Spinal cord (tissue), 10 donors: Measurements from ENCODE around the gene HSD11B1L. TPM values are rescaled to one million over a fixed set of nuclear protein-coding genes. Genes with fewer than 3 reads are reported as not detected.

Experiments
- DNase-seq, 6 donors: peaks; one replicate each; pipeline versions ENCODE4 v3.0.0 to v3.0.0-alpha.2; 2013 to 2015; ENCODE audit warnings: low spot score in 6 of 6, low read depth in 4 of 6
- H3K27ac ChIP-seq: one replicate; pipeline ENCODE4 v1.5.1; 2013; ENCODE audit warnings: low read depth, low read length, control low read depth
- H3K27me3 ChIP-seq: one replicate; pipeline ENCODE4 v1.6.1; 2013; ENCODE audit warnings: low read length; ENCODE audit not compliant: control insufficient read depth, insufficient read depth
- H3K36me3 ChIP-seq: one replicate; pipeline ENCODE4 v1.6.1; 2013; ENCODE audit warnings: low read length; ENCODE audit not compliant: control insufficient read depth, insufficient read depth
- H3K4me1 ChIP-seq: one replicate; pipeline ENCODE4 v1.6.1; 2013; ENCODE audit warnings: low read length; ENCODE audit not compliant: control insufficient read depth, insufficient read depth
- H3K4me3 ChIP-seq: one replicate; pipeline ENCODE4 v1.5.1; 2013; ENCODE audit warnings: low read depth, low read length, control low read depth
- H3K9me3 ChIP-seq: one replicate; pipeline ENCODE4 v1.6.1; 2013; ENCODE audit warnings: low read length; ENCODE audit not compliant: control insufficient read depth, insufficient read depth
- WGBS: methylation state at CpG from one replicate; pipeline ENCODE4 v1.1.5; 2013; ENCODE audit warnings: missing lambda C conversion rate; ENCODE audit not compliant: insufficient coverage; 5-methylcytosine and 5-hydroxymethylcytosine counted together
- polyA plus RNA-seq, 2 donors: library from polyadenylated mRNA; unstranded; fragments of 120-200 nt; gene quantifications; one replicate each; pipeline ENCODE4 v1.2.1, GENCODE V29; 2013; ENCODE audit not compliant: insufficient read length in 2 of 2
- total RNA-seq, 2 donors: library from RNA; depleted of rRNA in 1 of 2; stranded (reverse); fragments of 120-200 nt in 1 of 2; fragments of >200 nt in 1 of 2; gene quantifications; one replicate each; pipeline versions ENCODE4 v1.2.3 to v1.2.4, GENCODE V29; 2013 to 2014
- donor health status: healthy.

Gene HSD11B1L
- total and polyA plus RNA-seq, 4 donors, result 27.7 to 71.1 (median 47.8) TPM

DNA sequence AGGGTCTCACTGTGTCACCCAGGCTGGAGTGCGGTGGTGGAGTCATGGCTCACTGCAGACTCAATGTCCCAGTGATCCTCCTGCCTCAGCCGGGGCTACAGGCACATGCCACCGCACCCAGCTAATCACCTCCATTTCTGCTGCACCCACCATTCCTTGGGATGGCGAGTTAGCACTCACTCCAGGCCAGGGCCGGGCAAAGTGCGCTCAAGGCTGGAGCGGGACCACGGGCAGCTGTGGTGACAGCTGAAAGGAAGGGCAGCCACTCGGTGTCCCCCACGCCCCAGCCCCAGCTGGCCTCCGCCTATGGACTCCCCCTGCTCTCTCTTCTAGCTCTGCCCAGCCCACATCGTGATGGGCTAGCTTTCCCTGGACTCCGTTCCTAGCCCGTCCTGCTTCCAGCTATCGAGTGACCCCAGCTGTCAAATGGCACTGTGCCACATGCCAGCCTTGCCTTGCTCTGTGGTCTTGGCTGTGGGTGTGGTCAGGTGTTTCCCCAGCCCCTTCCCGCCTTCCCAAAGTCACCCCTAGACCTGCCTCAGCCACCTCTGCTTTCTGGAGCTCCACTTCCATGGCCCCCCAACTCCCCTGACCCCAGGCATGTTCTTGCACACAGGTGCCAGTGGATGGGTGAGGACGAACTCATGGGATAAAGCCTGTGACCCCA, 4.6 kb upstream of the HSD11B1L start:
- no peak for DNase-seq
- no peak overlapping the region for H3K4me3 ChIP-seq
- H3K27me3 ChIP-seq, result no peaks in the 10 kb centered on the region
- WGBS, result 82% methylated on average over 15 of the region's 17 CpGs
- peaks cover 59% of the 10 kb centered on the region for H3K36me3 ChIP-seq
- no peaks in the 10 kb centered on the region for H3K9me3 ChIP-seq
- H3K27ac ChIP-seq, result no peak overlapping the region
- peaks cover 17% of the 10 kb centered on the region for H3K4me1 ChIP-seq

DNA sequence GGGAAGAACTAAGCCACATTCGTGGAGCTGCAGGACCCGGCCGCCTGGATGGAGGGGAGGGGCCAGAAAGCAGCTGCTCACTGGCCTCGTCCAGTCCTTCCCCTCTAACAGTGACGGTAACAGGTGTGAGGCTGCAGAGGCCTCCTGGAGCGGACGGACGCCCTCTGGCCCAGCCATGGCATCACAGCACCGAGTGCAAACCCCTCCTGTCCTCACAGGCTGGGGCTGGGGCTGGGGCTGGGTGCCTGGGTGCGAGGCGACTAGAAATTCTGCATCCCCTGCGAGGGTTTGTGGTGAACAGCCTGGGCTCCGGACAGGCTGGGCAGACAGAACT, 4.1 kb upstream of the HSD11B1L start:
- Histone ChIP-seq H3K9me3 (no peaks in the 10 kb centered on the region), H3K36me3 (peaks cover 54% of the 10 kb centered on the region), H3K4me1 (peaks cover 21% of the 10 kb centered on the region), H3K27ac (no peak overlapping the region), H3K4me3 (no peak overlapping the region), H3K27me3 (no peaks in the 10 kb centered on the region)
- no peak for DNase-seq
- whole genome bisulfite sequencing, result 84% methylated on average over 11 of the region's 13 CpGs

DNA sequence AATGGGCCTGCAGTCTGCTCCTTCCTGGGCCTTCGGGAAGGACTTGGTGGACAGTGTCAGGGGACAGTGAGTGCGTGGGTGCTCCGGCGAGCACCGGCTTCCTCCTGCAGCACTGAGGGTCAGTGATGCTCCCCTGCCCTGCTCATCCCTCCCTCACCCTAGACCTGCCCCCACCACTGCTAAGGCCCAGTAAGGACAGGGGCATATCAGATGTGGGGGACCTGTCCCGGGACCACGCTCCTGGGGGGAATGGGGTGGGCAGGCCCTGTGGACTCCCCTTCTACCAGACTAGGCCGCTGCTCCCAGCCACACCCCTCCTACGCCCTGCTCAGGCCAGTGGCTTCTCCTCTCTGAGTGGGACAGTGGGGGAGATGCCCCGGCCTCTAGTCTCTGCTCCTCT, 3.7 kb upstream of the HSD11B1L start:
- Histone ChIP-seq H3K4me1 (peaks cover 25% of the 10 kb centered on the region), H3K4me3 (no peak overlapping the region), H3K9me3 (no peaks in the 10 kb centered on the region), H3K36me3 (peaks cover 50% of the 10 kb centered on the region), H3K27ac (no peak overlapping the region), H3K27me3 (no peaks in the 10 kb centered on the region)
- 99% methylated on average over 9 of the region's 10 CpGs for WGBS
- no peak for DNase-seq

DNA sequence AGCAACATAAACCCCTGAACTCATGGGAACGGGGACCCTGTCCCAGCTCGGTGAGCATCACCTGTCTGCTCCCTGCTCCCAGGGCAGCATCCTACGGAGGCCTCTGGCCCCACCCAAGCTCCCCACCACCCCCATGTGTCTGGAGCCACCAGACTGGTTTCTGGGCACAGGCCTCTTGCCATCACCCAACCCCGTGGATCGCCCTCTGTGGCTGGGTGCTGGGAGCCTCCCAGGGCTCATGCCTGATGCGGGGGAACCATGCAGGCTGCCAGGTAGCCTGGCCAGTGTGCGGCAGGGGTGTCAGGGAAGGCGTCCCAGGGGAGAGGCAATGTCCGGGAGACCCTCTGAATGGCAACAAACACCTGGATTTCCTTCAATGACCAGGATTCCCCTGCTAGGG, 3.2 kb upstream of the HSD11B1L start:
- H3K36me3 ChIP-seq, result peaks cover 49% of the 10 kb centered on the region
- WGBS, result 91% methylated on average over 9 of the region's 9 CpGs
- H3K27me3 ChIP-seq, result no peaks in the 10 kb centered on the region
- H3K9me3 ChIP-seq, result no peaks in the 10 kb centered on the region
- DNase-seq, result no peak
- H3K27ac ChIP-seq, result no peak overlapping the region
- peaks cover 29% of the 10 kb centered on the region for H3K4me1 ChIP-seq
- H3K4me3 ChIP-seq, result no peak overlapping the region

DNA sequence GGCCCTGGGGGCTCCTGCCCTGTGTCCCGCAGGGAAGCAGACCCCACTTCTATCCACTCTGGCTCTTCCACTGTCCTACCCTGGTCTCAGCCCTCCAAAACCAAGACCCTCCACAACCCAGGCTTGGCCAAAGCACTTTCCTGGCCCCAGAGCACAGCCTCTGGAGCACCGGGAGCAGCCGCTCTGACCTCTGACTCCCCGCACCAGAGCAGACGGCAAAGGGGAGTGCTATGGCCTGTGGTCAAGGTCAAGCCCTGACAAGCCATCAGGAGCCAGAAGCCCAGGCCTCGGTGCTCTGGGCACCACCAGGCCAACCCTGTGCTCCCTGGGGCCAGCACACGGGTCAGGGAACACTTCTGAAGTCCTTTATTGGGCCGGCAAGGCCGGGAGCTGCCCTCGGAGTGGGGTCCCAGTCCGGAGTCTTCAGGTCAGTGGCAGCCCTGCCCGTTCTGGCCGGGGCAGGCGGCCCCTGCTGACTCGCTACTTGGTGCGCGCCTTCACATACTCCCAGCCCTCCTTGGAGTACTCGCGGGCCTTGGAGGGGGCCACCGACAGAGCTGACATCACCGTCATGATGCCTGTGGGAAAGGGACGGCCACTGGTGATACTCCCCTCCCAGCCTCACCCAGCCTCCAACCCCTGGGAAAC, 2.6 kb upstream of the HSD11B1L start:
- DNase-seq, result no peak
- 89% methylated on average over 19 of the region's 22 CpGs for WGBS
- no peaks in the 10 kb centered on the region for H3K27me3 ChIP-seq
- H3K9me3 ChIP-seq, result no peaks in the 10 kb centered on the region
- H3K4me1 ChIP-seq, result peaks cover 29% of the 10 kb centered on the region
- no peak overlapping the region for H3K27ac ChIP-seq
- H3K36me3 ChIP-seq, result peaks cover 46% of the 10 kb centered on the region
- no peak overlapping the region for H3K4me3 ChIP-seq

DNA sequence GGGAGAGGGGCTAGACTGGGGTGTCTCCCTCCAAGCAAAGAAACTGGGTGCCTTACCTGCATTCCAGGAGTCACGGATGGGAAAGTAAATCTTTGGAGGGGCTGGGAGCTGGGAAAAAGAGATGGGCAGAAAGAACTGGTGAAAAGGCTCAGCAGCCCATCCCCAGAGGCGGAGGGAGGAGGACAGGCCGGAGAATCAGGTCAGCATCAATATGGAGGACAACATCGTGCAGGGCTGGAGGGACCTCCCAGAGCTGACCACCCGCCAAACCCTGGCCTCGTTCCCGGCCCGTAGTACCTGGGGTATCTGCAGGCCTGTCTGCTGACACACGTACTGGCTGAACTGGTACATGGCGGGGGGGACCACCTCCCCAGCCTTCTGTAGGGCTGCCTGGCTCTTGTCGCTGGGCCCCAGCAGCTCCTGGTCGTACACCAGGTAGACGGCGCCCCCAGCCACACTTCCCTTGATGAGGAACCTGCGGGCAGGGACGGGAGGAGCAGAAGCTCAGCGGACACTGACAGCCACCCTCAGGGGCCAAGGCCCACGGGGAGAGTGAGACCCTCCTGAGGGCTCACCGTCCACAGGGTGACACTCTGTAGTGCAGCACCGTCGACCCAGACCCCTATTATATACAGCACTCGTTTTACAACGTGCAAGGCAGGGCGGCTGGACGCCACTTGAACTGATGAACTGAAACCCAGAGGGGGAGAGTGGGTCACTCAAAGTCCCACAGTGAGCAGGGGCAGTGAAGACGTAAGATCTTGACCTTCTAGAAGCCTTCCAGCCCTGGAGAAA, 1.3 kb upstream of the HSD11B1L start:
- Histone ChIP-seq H3K4me1 (peaks cover 29% of the 10 kb centered on the region), H3K36me3 (peaks cover 41% of the 10 kb centered on the region), H3K9me3 (no peaks in the 10 kb centered on the region), H3K27me3 (no peaks in the 10 kb centered on the region), H3K4me3 (peak overlapping the region; percentile 99), H3K27ac (peak overlapping the region; percentile 97)
- WGBS, result 29% methylated on average over 23 of the region's 26 CpGs
- DNase-seq, result no peak

DNA sequence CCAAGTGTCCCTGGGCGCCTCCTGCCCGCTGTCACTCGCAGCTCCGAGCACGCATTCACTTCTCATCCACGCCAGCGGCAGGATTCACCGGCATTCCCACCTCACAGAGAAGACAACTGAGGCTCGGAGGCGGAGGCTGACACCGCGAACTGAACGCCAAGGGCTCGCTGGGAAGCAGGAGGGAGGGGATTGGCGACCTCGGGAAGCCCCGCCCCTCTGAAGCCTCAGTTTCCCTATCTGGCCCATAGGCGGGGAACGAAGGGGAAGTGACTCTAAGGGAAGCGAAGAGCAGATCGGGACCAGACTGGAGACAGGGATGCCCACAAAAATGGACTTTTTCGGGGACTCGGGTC, 767 bp upstream of the HSD11B1L start:
- no peak for DNase-seq

DNA sequence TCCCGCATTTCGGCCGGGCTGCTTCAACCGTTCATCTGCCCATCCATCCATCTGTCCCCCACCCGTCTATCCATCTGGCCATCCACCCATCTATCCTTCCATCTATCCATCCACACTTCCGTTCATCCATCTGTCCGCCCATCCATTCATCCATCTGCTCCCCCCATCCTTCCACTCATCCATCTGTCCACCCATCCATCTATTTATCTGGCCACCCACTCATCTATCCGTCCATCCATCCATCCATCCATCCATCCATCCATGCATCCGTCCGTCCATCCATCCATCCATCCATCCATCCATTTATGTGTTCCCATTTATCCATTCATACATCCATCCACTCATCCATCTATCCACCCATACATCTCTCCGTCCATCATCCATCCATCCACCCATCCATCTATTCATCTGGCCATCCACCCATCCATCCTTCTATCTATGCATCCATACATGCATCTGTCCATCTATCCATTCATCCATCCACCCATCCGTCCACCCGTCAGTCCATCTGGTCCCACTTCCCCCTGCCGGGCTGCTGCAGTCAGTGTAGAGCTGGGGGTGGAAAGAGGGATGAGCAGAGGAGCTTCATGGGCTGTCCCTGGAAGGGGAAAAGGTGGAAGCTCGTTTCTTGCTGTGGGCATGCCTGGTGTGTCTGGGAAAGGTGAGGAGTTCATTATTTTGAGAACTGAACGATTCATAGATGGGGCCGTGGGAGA, 722 bp downstream of the HSD11B1L start:
- H3K27ac ChIP-seq, result peak overlapping the region; percentile 61
- H3K4me3 ChIP-seq, result peak overlapping the region; percentile 99
- no peaks in the 10 kb centered on the region for H3K27me3 ChIP-seq
- WGBS, result 48% methylated on average over 14 of the region's 17 CpGs
- peaks cover 31% of the 10 kb centered on the region for H3K36me3 ChIP-seq
- peaks cover 32% of the 10 kb centered on the region for H3K4me1 ChIP-seq
- H3K9me3 ChIP-seq, result no peaks in the 10 kb centered on the region
- peak in 2 of 6 donors; percentile 29 to 56 for DNase-seq

More for the DNA sequence above, 767 bp upstream of the HSD11B1L start:
- peak overlapping the region; percentile 97 for H3K27ac ChIP-seq
- H3K27me3 ChIP-seq, result no peaks in the 10 kb centered on the region
- H3K4me3 ChIP-seq, result peak overlapping the region; percentile 99
- H3K36me3 ChIP-seq, result peaks cover 43% of the 10 kb centered on the region
- peaks cover 29% of the 10 kb centered on the region for H3K4me1 ChIP-seq
- H3K9me3 ChIP-seq, result no peaks in the 10 kb centered on the region
- WGBS, result 0% methylated on average over 14 of the region's 23 CpGs

DNA sequence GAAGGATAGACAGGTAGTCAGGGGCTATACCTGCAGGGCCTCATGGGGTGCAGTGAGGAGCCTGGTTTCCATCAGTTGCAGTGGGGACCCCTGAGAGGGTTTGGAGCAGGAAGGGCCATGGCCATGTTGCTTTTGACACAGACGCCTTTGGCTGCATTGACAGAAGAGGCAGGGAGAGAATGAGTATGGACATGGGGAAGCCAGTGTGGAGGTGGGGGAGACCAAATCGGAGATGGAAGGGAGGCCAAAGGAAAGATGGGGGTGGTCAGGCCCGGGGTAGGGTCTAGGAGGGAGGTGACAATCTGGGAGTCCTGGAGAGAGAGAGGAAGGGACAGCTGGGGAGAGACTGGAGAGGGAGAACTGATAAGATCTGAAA, 1.3 kb downstream of the HSD11B1L start:
- Histone ChIP-seq H3K9me3 (no peaks in the 10 kb centered on the region), H3K27me3 (no peaks in the 10 kb centered on the region), H3K27ac (no peak overlapping the region), H3K4me3 (no peak overlapping the region), H3K36me3 (peaks cover 26% of the 10 kb centered on the region), H3K4me1 (peaks cover 38% of the 10 kb centered on the region)
- 89% methylated on average over 2 of the region's 3 CpGs for WGBS
- no peak for DNase-seq
